ENCODE measurements around the gene RNF157. TPM values are rescaled to one million over a fixed set of nuclear protein-coding genes. Genes with fewer than 3 reads are reported as not detected.
A peak's percentile ranks its signal among the peaks of the same experiment; 100 is the strongest.

RNF157 gene
- total and polyA plus RNA-seq, 2 of the 13 experiments (the other 11 are each of a cell fraction or from before 2014, with no cell fraction given), result 0.44 to 1.5 TPM

GRCh38 chr17:76178124-76178523 is 62.2 kb downstream of the RNF157 start:
- Histone ChIP-seq H4K20me1 (ENCODE audit: insufficient read depth, low read length) (no peaks in the 10 kb centered on the region), H3K27me3 (ENCODE audit: control insufficient read depth in 1 of 2, insufficient read depth in 2 of 2, low read length in 2 of 2) (peaks cover 0 to 1% of the 10 kb centered on the region in 2 experiments; a peak in 1 of 5 replicates), H3K9ac (ENCODE audit: insufficient read depth, low read depth, low read length) (no peak overlapping the region), H3K27ac (ENCODE audit: extremely low read length, insufficient read depth, low read length) (no peak overlapping the region), H2AFZ (ENCODE audit: low read length) (no peak overlapping the region), H3K4me3 (replicated peaks in 1 of 3; ENCODE audit: insufficient read depth in 1 of 3, low read depth in 2 of 3, low read length in 3 of 3) (no peak overlapping the region), H3K4me2 (ENCODE audit: low read depth, low read length) (no peak overlapping the region), H3K4me1 (ENCODE audit: insufficient read depth, low read length) (peaks cover 51% of the 10 kb centered on the region), H3K9me3 (ENCODE audit: low read length) (no peaks in the 10 kb centered on the region), H3K36me3 (replicated peaks in 1 of 2; ENCODE audit: control insufficient read depth in 1 of 2, insufficient read depth in 2 of 2, low read length in 2 of 2) (no peaks in the 10 kb centered on the region), H3K79me2 (ENCODE audit: insufficient read depth, low read length) (no peaks in the 10 kb centered on the region)
- no TSS peak for BruUV-seq (replicated peaks)
- intact Hi-C loops (cut with micrococcal nuclease; ENCODE audit: unreplicated experiment), result no loop called here
- DNase-seq (ENCODE audit: low spot score), result no peak
- 74% methylated on average over 7 of the region's 10 CpGs for WGBS (ENCODE audit: low lambda C conversion rate)
- ATAC-seq, result no peak
- ChIA-PET POLR2A (interaction anchor here (0.6 to 1.3 kb wide), 2 partner anchors 54 to 60 kb away, joined by 3 to 4 read pairs; no protein-coding TSS in a partner anchor), CTCF (ENCODE audit: low intra/inter-chr PET ratio, low total read pairs) (no interaction called here)
- in situ Hi-C loops (cut with HindIII; ENCODE audit: extremely low pct_ligation_motif_present, low pct_unique_long_range_greater_than_20kb), result no loop called here
- TF ChIP-seq ZNF788 (CRISPR knock-in tag; IDR thresholded peaks at IDR 0.05; ENCODE audit: borderline replicate concordance), result 0 out of 2 replicates have a peak, but pooled peaks have one; percentile 19
- TF ChIP-seq XRCC5 (optimal IDR thresholded peaks at IDR 0.05; ENCODE audit: low read length), result no peak
- 0 out of 2 replicates have a peak, but pooled peaks have one; percentile 25 for TF ChIP-seq HNRNPL (IDR thresholded peaks at IDR 0.05; ENCODE audit: low read depth, low read length)
- no peak for FAIRE-seq

DNA sequence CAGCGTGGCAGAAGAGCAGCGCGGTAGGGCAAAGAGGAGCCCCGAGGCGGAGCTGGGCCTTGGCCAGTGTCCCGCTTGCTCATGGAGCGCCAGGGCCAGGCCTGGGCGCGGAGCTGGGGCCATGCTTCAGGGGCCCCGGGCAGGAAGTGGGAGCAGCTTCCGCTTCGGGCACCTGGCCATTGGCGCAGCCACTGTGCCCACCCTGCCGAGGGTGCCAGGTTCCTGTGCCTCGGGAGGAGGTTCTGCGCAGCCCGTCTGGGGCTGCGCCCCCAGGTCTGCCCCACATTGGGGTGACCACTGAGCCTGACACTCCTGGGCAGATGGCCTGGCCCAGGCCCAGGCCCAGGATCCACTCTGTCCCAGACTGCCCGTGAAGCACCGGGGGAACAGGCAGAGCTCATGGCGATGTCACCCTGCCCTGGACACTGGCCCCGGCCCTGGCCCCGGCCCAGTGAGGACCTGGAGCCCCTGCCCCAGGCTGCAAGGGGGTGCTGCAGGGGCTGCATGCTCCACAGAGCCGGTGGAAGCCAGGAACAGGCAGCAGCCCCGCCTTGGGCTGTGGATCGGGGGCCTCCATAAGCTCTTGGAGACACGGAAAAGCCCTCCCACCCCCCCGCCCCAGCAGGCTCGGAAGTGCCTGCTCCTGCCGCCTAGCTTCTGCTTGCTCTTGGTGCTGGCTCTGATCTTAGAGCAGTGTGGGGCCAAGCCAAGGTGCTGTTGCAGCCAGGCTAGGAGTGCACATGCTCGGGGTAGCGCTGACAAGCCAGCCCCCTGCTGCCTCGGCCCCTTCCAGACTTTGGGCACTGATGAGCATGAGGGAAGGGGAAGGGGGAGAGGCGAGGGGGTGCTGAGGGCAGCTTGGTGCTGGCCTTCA is 63.4 kb downstream of the RNF157 start:
- ATAC-seq (peak; percentile 76), FAIRE-seq (no peak), DNase-seq (ENCODE audit: low spot score) (no peak)
- Histone ChIP-seq H3K9me3 (ENCODE audit: low read length) (no peaks in the 10 kb centered on the region), H3K79me2 (ENCODE audit: insufficient read depth, low read length) (no peaks in the 10 kb centered on the region), H2AFZ (ENCODE audit: low read length) (no peak overlapping the region), H3K27ac (ENCODE audit: extremely low read length, insufficient read depth, low read length) (no peak overlapping the region), H3K27me3 (ENCODE audit: control insufficient read depth in 1 of 2, insufficient read depth in 2 of 2, low read length in 2 of 2) (peaks cover 0 to 1% of the 10 kb centered on the region in 2 experiments; a peak in 1 of 5 replicates), H3K9ac (ENCODE audit: insufficient read depth, low read depth, low read length) (no peak overlapping the region; the same call in 1 of the 2 replicates), H4K20me1 (ENCODE audit: insufficient read depth, low read length) (no peaks in the 10 kb centered on the region), H3K4me2 (ENCODE audit: low read depth, low read length) (peak overlapping the region; percentile 51), H3K36me3 (replicated peaks in 1 of 2; ENCODE audit: control insufficient read depth in 1 of 2, insufficient read depth in 2 of 2, low read length in 2 of 2) (no peaks in the 10 kb centered on the region), H3K4me3 (replicated peaks in 1 of 3; ENCODE audit: insufficient read depth in 1 of 3, low read depth in 2 of 3, low read length in 3 of 3) (peak overlapping the region in 2 of 3 experiments; percentile 26 to 54; a peak in 3 of 6 replicates), H3K4me1 (ENCODE audit: insufficient read depth, low read length) (peaks cover 46% of the 10 kb centered on the region)
- ChIA-PET CTCF (ENCODE audit: low intra/inter-chr PET ratio, low total read pairs) (no interaction called here), POLR2A (interaction anchor here (1.2 to 1.4 kb wide), 4 partner anchors 44 to 105 kb away, joined by 3 to 6 read pairs (median 4); partner anchors contain the start of gene SRP68)
- no TSS peak for BruUV-seq (replicated peaks)
- 70% methylated on average over 18 of the region's 34 CpGs for WGBS (ENCODE audit: low lambda C conversion rate)
- in situ Hi-C loops (cut with HindIII; ENCODE audit: extremely low pct_ligation_motif_present, low pct_unique_long_range_greater_than_20kb) (no loop called here), intact Hi-C loops (cut with micrococcal nuclease; ENCODE audit: unreplicated experiment) (no loop called here)
- TF ChIP-seq GATAD2A (CRISPR knock-in tag; IDR thresholded peaks at IDR 0.05), result no peak
- no peak for TF ChIP-seq ZNF777 (CRISPR knock-in tag; IDR thresholded peaks at IDR 0.05)
- TF ChIP-seq ZNF781 (CRISPR knock-in tag; IDR thresholded peaks at IDR 0.05; ENCODE audit: borderline replicate concordance, not compliant biosample characterization), result no peak
- no peak for TF ChIP-seq MATR3 (CRISPR knock-in tag; IDR thresholded peaks at IDR 0.05)
- TF ChIP-seq ZNF530 (CRISPR knock-in tag; IDR thresholded peaks at IDR 0.05; ENCODE audit: low read depth), result no peak
- TF ChIP-seq ZNF772 (CRISPR knock-in tag; IDR thresholded peaks at IDR 0.05), result no peak
- TF ChIP-seq, protein P1, sequence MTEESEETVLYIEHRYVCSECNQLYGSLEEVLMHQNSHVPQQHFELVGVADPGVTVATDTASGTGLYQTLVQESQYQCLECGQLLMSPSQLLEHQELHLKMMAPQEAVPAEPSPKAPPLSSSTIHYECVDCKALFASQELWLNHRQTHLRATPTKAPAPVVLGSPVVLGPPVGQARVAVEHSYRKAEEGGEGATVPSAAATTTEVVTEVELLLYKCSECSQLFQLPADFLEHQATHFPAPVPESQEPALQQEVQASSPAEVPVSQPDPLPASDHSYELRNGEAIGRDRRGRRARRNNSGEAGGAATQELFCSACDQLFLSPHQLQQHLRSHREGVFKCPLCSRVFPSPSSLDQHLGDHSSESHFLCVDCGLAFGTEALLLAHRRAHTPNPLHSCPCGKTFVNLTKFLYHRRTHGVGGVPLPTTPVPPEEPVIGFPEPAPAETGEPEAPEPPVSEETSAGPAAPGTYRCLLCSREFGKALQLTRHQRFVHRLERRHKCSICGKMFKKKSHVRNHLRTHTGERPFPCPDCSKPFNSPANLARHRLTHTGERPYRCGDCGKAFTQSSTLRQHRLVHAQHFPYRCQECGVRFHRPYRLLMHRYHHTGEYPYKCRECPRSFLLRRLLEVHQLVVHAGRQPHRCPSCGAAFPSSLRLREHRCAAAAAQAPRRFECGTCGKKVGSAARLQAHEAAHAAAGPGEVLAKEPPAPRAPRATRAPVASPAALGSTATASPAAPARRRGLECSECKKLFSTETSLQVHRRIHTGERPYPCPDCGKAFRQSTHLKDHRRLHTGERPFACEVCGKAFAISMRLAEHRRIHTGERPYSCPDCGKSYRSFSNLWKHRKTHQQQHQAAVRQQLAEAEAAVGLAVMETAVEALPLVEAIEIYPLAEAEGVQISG (CRISPR knock-in tag; IDR thresholded peaks at IDR 0.05), result no peak
- TF ChIP-seq, protein P2, sequence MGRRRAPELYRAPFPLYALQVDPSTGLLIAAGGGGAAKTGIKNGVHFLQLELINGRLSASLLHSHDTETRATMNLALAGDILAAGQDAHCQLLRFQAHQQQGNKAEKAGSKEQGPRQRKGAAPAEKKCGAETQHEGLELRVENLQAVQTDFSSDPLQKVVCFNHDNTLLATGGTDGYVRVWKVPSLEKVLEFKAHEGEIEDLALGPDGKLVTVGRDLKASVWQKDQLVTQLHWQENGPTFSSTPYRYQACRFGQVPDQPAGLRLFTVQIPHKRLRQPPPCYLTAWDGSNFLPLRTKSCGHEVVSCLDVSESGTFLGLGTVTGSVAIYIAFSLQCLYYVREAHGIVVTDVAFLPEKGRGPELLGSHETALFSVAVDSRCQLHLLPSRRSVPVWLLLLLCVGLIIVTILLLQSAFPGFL (CRISPR knock-in tag; IDR thresholded peaks at IDR 0.05), result no peak
- no peak for TF ChIP-seq ETV5 (CRISPR knock-in tag; IDR thresholded peaks at IDR 0.05; ENCODE audit: borderline replicate concordance)
- TF ChIP-seq MTF2 (CRISPR knock-in tag; IDR thresholded peaks at IDR 0.05; ENCODE audit: borderline replicate concordance), result no peak
- 0 out of 2 replicates have a peak, but pooled peaks have one; percentile 20 for TF ChIP-seq KDM2A (CRISPR knock-in tag; IDR thresholded peaks at IDR 0.05; ENCODE audit: borderline replicate concordance, low read depth)
